Measurements from ENCODE around the gene LIMD2. TPM values are rescaled to one million over a fixed set of nuclear protein-coding genes. Genes with fewer than 3 reads are reported as not detected.

LIMD2 gene
- total RNA-seq, 1 donor from 2014 or later: 2.8 TPM

DNA sequence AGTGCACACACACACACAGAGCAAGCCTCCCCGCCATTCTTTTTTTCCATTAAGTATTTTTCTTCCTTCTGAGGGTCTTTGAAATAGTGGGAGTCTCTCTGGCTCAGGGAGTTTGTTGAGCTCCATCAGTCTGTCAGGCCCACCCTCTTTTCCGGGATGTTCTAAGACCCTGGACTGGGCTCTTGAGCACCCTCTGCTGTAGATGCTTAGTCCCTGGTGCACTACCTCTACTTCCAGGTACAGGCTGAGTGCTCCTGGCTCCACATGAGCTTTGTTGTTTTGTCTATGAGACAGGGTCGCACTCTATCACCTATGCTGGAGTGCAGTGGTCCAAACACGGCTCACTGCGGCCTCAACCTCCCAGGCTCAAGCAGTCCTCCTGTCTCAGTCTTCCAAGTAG lies 20.7 kb downstream of the LIMD2 start:
- ATAC-seq: no peak

DNA sequence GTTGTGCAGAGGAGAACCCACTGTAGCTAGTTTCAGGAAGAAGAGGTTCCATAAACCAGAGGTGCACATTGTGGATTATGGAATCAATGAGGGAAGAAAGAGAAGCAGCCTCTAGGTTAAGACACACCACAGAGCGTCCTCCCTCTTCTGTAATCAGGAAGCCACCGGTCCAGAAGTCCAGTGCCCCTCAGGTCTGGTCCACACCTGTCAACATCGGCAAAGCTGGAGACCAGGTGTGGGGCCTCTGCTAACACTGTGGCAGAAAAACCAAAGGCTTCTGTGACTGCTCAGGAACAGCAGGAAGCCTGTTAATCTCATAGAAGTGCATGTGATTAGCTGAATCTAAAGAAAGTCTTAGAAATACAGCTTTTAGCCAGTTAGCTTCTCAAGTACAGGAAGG lies 23.3 kb downstream of the LIMD2 start:
- no peak for ATAC-seq

DNA sequence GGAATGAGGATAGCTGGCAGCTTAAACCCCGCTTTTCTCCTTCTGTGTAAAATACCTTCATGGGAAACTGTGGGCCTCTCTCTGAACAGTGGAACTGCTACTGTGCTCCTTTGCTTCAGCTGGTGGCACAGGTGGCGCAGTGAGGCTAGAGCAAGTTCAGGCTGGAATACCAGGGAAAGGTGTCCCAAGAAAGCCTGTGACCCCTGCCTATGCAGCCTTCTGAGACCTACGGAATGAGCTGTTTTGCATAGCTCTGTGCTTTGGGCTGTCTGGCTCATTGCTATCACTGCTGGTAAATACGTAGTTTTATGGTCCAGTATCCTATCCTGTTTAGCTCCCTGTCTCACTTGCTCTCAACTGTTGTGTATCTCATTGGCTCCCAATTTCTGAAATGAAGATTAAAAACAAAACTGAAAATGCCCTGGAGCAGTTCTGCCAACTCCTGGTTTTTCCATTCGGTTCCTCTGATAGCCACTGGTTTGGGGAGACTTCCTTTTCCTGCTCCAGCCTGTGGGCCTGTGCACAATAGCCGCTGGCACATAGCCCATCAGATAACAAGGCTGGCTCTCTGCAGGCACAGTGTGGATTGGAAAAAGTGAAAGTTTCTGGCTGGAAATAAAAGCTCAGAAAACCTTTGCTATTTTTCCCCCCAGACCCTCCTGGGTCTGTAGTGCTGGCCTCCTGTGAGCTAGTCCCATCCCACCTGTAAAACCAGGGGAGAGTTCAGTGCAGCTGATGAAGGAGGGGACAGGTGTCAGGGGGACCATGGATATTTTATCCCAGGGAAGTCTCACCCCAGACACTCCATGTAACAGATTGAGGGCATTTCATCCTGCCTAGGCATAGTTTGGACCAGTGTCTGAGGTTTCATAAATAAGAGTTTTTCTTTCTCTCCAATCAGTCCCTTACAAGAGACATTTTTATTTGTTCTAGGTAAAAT lies 24.0 kb downstream of the LIMD2 start:
- ATAC-seq: peak; percentile 74

DNA sequence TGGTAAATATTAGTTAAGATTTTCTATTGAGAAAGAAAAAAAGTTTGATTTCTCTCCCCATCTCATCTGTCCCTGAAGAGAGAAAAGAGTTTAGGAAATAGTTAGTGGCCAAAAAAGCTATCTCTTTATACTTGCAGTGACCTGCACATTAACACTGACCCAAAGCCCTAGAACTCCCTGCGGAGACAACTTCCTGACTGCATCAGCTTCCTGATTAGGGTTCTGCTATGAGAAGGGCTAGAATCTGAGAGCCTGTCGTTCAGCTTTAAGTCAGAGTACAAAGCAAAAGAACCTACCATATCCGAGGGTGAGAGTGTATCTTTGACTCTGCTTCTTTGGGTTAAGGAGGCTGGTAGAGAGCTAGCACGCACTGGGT lies 24.7 kb downstream of the LIMD2 start:
- ATAC-seq: peak; percentile 13

DNA sequence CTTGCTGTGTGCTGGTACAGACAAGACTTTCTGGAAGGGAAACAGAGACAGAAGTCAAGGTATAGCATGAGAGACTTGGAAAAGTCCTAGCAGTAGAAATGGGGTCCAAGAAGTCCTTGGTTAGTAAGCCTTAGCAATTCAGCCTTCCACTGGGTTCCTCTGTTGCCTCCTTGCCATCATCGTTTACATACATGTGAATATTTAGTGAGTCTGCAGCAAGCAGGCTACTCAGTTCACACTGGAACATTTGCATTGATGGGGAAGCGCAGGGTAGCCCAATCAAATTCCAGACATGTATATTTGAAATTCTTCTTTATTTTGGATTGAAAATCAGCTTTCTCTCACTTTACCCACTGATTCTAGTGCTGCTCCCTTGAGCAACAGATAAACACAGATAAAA lies 27.1 kb downstream of the LIMD2 start:
- no peak for ATAC-seq

DNA sequence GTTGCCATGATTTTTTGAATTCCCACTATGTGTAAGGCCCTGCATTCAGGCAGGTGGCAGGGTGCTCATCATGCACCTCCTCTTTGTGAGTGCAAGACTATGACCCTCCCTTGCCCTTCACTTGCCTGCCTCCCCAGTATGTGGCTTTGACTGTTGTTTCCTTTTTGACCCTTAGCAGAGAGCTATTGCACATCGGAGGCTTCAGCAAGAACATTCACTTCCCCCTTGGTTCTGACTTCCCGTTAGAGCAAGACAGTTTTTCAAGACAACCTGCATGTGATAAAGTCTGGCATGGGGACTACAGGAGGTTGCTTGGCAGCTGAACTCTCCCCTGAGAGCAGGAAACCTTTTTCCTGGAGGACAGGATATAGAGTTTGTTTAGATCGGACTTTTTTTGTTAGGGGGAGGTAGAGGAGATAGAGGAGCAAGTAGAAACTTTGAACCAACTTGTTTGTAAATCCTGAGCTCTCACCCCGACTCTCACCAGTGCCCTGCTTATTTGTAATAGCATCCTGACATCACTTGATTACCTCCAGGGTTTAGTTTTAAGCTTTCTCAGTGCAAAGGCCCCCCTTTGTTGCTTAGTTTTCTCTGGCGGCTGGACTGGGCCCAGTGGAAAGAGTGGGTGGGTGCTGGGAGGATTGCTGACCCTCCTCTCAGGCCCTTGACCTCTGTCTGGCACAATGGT lies 34.3 kb downstream of the LIMD2 start:
- peak; percentile 54 for ATAC-seq

DNA sequence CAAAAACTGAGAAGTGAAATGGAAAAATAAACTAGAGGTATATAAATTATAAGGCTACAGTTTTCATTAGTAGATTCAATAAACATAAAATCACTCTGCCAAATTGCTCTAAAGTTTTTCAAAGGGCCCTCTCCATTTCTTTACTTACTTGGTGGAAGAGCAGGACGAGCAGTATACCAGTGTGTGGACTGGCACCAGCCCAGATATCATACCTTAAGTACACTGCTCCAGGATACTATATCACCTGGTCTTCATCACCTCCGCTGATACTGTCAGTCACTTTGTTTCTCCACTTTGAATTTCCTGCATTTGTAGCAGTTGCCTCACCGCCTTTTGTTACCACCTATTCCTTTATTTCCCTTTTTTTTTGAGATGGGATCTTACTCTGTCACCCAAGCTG lies 40.1 kb downstream of the LIMD2 start:
- no peak for ATAC-seq

DNA sequence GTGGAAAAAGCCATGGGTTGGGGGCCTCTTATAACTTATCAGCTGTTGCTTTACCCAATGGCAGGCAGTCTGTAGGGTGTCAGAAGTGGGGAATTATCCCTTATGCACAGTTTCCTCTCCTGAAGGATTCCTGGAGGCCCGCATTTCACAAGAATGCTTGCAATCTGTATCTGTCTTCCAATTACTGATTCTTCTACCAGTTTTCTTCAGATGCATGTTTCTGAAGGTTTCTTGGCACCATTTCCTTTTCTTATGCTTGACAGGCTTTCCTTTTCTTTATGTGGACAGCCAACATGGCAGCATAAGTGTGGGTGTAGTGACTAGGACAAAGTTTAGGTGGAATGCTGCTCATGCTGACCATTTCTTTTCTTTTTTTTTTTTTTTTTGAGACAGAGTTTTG lies 41.6 kb downstream of the LIMD2 start:
- ATAC-seq: no peak

DNA sequence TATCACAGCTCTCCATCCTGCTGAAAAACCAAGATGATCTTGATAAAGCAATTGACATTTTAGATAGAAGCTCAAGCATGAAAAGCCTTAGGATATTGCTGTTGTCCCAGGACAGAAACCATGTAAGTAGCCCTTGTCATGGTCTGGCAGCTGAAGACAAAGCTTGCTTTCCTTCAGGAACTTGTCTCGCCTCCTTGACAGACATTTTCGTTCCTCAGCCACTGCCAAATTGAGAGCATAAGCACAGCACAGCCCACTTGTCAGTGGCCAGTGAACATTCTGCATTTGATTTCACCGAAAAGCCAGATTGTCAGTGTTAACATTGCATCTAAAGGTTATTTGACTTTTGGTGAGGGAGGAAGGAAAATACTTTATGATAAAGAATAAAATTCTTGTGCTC lies 42.1 kb downstream of the LIMD2 start:
- ATAC-seq: no peak

DNA sequence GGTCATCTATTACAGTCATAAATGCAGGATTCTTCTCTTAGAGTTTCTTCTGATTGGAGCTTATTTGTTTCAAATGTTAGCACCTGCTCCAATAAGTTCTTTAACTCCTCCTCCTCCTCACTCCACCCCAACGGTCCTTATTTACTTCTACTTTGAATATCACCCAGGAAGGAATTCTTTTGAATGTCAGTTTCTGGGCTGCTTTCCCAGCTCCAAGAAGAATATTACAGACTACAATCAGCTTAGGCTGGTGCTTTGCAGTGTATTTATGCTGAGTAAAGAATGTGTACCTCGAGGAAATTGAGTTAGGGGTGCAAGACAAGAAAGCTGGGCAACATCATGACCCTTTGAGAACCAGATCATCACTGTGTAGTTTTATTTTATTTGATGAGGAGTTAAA lies 46.9 kb downstream of the LIMD2 start:
- no peak for ATAC-seq

DNA sequence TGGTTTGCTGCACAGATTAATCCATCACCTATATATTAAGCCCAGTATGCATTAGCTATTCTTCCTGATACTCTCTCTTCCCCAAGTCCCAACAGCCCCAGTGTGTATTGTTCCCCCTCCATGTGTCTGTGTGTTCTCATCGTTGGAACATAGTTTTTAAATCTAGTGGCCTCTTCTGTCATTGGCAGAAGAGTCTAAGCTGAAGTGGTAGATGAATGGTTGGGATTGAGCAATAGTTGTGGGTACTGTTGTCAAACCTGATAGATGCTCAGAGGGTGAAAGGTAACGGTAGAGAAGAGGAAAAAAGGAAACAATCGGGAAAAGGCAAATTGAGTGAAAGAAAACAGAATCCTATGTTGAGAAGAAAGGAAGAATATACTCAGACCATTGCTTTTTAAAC lies 47.8 kb downstream of the LIMD2 start:
- ATAC-seq: no peak

DNA sequence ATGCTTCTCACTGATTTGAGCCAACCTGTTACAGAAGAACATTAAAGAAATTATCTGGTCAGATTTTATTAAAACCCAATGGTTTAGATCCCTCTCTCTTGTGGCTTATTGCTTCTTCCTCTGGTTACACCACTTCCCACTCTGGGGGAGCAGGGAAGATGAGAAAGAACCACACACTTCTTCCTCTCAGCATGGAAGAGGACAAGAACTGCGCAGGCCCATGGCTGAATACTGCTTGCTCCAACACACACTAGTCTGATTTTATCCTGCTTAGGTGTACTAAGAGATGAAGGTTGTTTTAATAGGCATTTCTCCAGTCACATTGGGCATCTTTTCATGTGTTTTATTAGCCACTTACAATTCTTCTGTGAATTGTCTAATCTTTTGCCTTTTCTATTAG lies 50.1 kb downstream of the LIMD2 start:
- no peak for ATAC-seq

DNA sequence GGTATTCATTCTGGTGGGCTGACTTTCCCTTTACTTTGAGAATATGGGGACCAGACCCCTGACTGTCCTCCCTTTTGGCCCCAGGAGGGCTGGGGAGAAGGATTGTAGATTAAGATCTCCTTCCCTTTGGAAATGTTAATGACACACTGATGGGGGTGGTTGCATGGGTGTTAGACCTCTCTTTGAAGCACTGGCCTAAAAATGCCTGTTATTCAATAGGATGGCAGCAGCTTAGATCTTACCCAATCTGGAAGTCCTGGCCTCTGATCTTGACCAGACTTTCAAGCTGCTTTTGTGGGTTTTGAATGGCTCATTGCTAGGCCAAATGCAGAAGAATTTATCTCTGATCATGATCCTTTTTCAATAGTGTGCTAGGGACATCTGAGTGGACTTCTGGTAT lies 52.0 kb downstream of the LIMD2 start:
- ATAC-seq: no peak

DNA sequence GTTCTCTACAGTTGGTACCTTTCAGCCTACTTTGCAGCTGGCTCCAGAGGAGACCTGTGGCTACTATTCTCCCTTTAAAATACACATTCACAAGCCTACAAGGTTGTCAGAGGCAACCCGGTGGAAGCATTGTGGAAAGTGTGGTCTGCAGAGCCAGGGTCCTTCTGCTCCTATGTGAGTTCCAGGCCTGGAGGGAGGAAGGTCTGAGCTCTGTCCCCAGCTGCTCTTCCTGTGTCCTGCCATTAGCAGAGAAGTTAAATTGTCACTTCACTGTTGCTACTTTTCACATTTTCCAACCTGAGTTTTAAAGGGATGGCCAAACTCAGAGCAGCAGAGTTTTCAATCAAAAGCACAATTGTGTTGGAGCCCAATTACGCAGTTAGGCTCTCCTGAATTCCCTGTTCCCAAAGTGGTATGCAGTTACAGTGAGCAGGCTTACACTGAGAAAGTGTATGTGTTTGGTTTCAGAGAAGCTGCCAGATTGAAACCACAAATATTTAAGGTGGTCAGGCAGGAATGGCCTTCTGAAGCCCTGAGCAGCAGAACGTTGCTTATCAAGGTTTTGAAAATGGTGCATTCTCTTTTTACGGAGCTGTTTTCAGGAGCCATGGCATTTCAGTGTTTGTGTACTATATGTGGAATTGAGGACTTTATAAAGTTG lies 52.7 kb downstream of the LIMD2 start:
- no peak for ATAC-seq

DNA sequence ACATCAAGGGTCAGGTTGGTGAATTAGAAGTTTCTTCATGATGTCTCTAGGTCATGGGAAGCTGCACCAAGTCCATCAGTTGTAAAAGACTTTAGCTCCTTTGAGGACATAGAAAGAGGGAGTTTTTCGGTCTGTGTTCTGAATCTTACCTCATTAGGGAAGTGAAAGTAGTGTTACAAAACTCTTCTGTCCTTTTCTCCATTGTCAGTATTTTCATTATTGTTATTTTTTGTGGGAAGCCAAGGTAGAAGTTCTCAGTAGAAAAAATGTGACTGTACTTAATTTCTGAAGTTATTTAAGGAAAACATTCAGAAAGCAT lies 53.5 kb downstream of the LIMD2 start:
- peak; percentile 16 for ATAC-seq

Other genes with a start within 250 kb of the LIMD2 start
- gene ACE, start 223.1 kb downstream of the LIMD2 start, total RNA-seq: 1.9 TPM
- not detected for gene KCNH6, start 176.8 kb downstream of the LIMD2 start, total RNA-seq
- 38.4 TPM for gene DCAF7, start 149.6 kb downstream of the LIMD2 start, total RNA-seq
- 18.0 TPM for gene TACO1, start 99.2 kb downstream of the LIMD2 start, total RNA-seq
- gene MAP3K3, start 77.7 kb downstream of the LIMD2 start, total RNA-seq: 9.2 TPM
- 22.2 TPM for gene STRADA, start 41.7 kb upstream of the LIMD2 start, total RNA-seq
- gene CCDC47, start 73.5 kb upstream of the LIMD2 start, total RNA-seq: 50.6 TPM
- gene DDX42, start 74.0 kb upstream of the LIMD2 start, total RNA-seq: 56.1 TPM
- 102 TPM for gene PSMC5, start 127.3 kb upstream of the LIMD2 start, total RNA-seq
- 18.7 TPM for gene FTSJ3, start 127.5 kb upstream of the LIMD2 start, total RNA-seq
- 68.3 TPM for gene SMARCD2, start 142.6 kb upstream of the LIMD2 start, total RNA-seq
- not detected for gene CSH2, start 173.6 kb upstream of the LIMD2 start, total RNA-seq
- gene GH2, start 181.8 kb upstream of the LIMD2 start, total RNA-seq: not detected
- not detected for gene CSH1, start 196.4 kb upstream of the LIMD2 start, total RNA-seq
- not detected for gene CSHL1, start 211.1 kb upstream of the LIMD2 start, total RNA-seq
- not detected for gene GH1, start 218.7 kb upstream of the LIMD2 start, total RNA-seq
- gene CD79B, start 232.2 kb upstream of the LIMD2 start, total RNA-seq: 1.9 TPM